Natural killer cell treated with Interleukin-12 subunit alpha and Interleukin-12 subunit beta and Interleukin-15 and Interleukin-18, amount 100 ng/mL, for 72 hours (primary cell): ENCODE data around the gene CDH13. TPM values are rescaled to one million over a fixed set of nuclear protein-coding genes. Genes with fewer than 3 reads are reported as not detected.

ENCODE experiments used
- ATAC-seq, 2 donors: fragments of 150-1000 bp; cut with Tn5 transposase in 1 of 2; sonication (Bioruptor Pico), chemical (Tn5 transposase) in 1 of 2; 2 replicates each; pipeline ENCODE4 v1.10.0; 2021
- DNase-seq: peaks from one replicate; pipeline ENCODE4 v3.0.0; 2022; ENCODE audit warnings: low spot score
- H3K27ac Mint-ChIP-seq, 2 donors: 1 replicate in 1 of 2; 2 replicates in 1 of 2; pipeline ENCODE4 v1.8.0; 2022; ENCODE audit warnings: mixed read lengths in 2 of 2, mild to moderate bottlenecking in 1 of 2, moderate library complexity in 1 of 2
- H3K27me3 Mint-ChIP-seq, 2 donors: 1 replicate in 1 of 2; 2 replicates in 1 of 2; pipeline ENCODE4 v1.8.0; 2022; ENCODE audit warnings: mixed read lengths in 2 of 2
- H3K36me3 Mint-ChIP-seq: one replicate; pipeline ENCODE4 v1.8.0; 2022; ENCODE audit warnings: mixed read lengths
- H3K4me1 Mint-ChIP-seq, 2 donors: 1 replicate in 1 of 2; 2 replicates in 1 of 2; pipeline ENCODE4 v1.8.0; 2022; ENCODE audit warnings: low read depth in 2 of 2, mixed read lengths in 2 of 2, mild to moderate bottlenecking in 1 of 2
- H3K4me3 Mint-ChIP-seq: one replicate; pipeline ENCODE4 v1.8.0; 2022; ENCODE audit warnings: mixed read lengths
- H3K9me3 Mint-ChIP-seq: 2 replicates; pipeline ENCODE4 v1.8.0; 2022; ENCODE audit warnings: mixed read lengths
- total RNA-seq, 2 donors: library from RNA; stranded (reverse); gene quantifications; one replicate each; pipeline ENCODE4 v1.2.3, GENCODE V29; 2022

CDH13 gene
- total RNA-seq, 2 donors from 2014 or later = not detected

- ATAC-seq = no peak
- DNase-seq = no peak
- H3K27ac Mint-ChIP-seq = no peak overlapping the region
- H3K4me3 Mint-ChIP-seq = no peak overlapping the region
- H3K9me3 Mint-ChIP-seq = no peaks in the 10 kb centered on the region
- H3K36me3 Mint-ChIP-seq = no peaks in the 10 kb centered on the region
- H3K4me1 Mint-ChIP-seq = no peaks in the 10 kb centered on the region
- peaks cover 0 to 2% of the 10 kb centered on the region in 2 donors for H3K27me3 Mint-ChIP-seq
Observed at GRCh38 chr16:83629426-83629825, 1002.7 kb downstream of the CDH13 start.

GRCh38 chr16:83629836-83630235 lies 1003.1 kb downstream of the CDH13 start:
- H3K27me3 Mint-ChIP-seq = peaks cover 0 to 2% of the 10 kb centered on the region in 2 donors
- H3K27ac Mint-ChIP-seq = no peak overlapping the region
- no peak overlapping the region for H3K4me3 Mint-ChIP-seq
- H3K4me1 Mint-ChIP-seq = no peaks in the 10 kb centered on the region
- DNase-seq (no peak), ATAC-seq (no peak)
- no peaks in the 10 kb centered on the region for H3K9me3 Mint-ChIP-seq
- H3K36me3 Mint-ChIP-seq = no peaks in the 10 kb centered on the region

- Mint-ChIP-seq H3K36me3 (no peaks in the 10 kb centered on the region), H3K4me3 (no peak overlapping the region), H3K9me3 (no peaks in the 10 kb centered on the region), H3K27ac (no peak overlapping the region), H3K27me3 (peaks cover 0 to 2% of the 10 kb centered on the region in 2 donors), H3K4me1 (no peaks in the 10 kb centered on the region)
- DNase-seq (no peak), ATAC-seq (no peak)
Observed at GRCh38 chr16:83630979-83631378, 1004.2 kb downstream of the CDH13 start.

GRCh38 chr16:83633286-83633685 lies 1006.5 kb downstream of the CDH13 start:
- Mint-ChIP-seq H3K4me3 (no peak overlapping the region), H3K27ac (no peak overlapping the region), H3K27me3 (peaks cover 0 to 2% of the 10 kb centered on the region in 2 donors), H3K36me3 (no peaks in the 10 kb centered on the region), H3K9me3 (no peaks in the 10 kb centered on the region), H3K4me1 (no peaks in the 10 kb centered on the region)
- DNase-seq = no peak
- ATAC-seq = no peak

- Mint-ChIP-seq H3K4me1 (no peaks in the 10 kb centered on the region), H3K27me3 (peaks cover 4 to 15% of the 10 kb centered on the region in 2 donors)
- ATAC-seq = no peak
Observed at GRCh38 chr16:83648347-83648746, 1021.6 kb downstream of the CDH13 start.

GRCh38 chr16:83651871-83652270 lies 1025.1 kb downstream of the CDH13 start:
- no peaks in the 10 kb centered on the region for H3K36me3 Mint-ChIP-seq
- no peaks in the 10 kb centered on the region for H3K9me3 Mint-ChIP-seq
- no peaks in the 10 kb centered on the region for H3K4me1 Mint-ChIP-seq
- H3K27me3 Mint-ChIP-seq = peaks cover 10 to 15% of the 10 kb centered on the region in 2 donors
- H3K27ac Mint-ChIP-seq = no peak overlapping the region
- DNase-seq (no peak), ATAC-seq (no peak)
- no peak overlapping the region for H3K4me3 Mint-ChIP-seq

More at GRCh38 chr16:83648347-83648746, 1021.6 kb downstream of the CDH13 start:
- no peaks in the 10 kb centered on the region for H3K36me3 Mint-ChIP-seq
- no peak overlapping the region for H3K27ac Mint-ChIP-seq
- no peak for DNase-seq
- H3K9me3 Mint-ChIP-seq = no peaks in the 10 kb centered on the region
- no peak overlapping the region for H3K4me3 Mint-ChIP-seq

- no peak for ATAC-seq
- no peaks in the 10 kb centered on the region for H3K4me1 Mint-ChIP-seq
- H3K4me3 Mint-ChIP-seq = no peak overlapping the region
- no peaks in the 10 kb centered on the region for H3K36me3 Mint-ChIP-seq
- H3K27ac Mint-ChIP-seq = no peak overlapping the region
- H3K9me3 Mint-ChIP-seq = no peaks in the 10 kb centered on the region
- no peak for DNase-seq
- H3K27me3 Mint-ChIP-seq = peaks cover 8 to 15% of the 10 kb centered on the region in 2 donors
Observed at GRCh38 chr16:83652943-83653342, 1026.2 kb downstream of the CDH13 start.

- no peaks in the 10 kb centered on the region for H3K9me3 Mint-ChIP-seq
- H3K27me3 Mint-ChIP-seq = peaks cover 8 to 12% of the 10 kb centered on the region in 2 donors
- no peaks in the 10 kb centered on the region for H3K4me1 Mint-ChIP-seq
- no peak overlapping the region for H3K27ac Mint-ChIP-seq
- H3K4me3 Mint-ChIP-seq = no peak overlapping the region
- no peak for ATAC-seq
- H3K36me3 Mint-ChIP-seq = no peaks in the 10 kb centered on the region
- DNase-seq = no peak
Observed at GRCh38 chr16:83653785-83654184, 1027.0 kb downstream of the CDH13 start.

- no peaks in the 10 kb centered on the region for H3K36me3 Mint-ChIP-seq
- no peaks in the 10 kb centered on the region for H3K4me1 Mint-ChIP-seq
- peaks cover 0 to 5% of the 10 kb centered on the region in 2 donors for H3K27me3 Mint-ChIP-seq
- DNase-seq = no peak
- H3K4me3 Mint-ChIP-seq = no peak overlapping the region
- no peak for ATAC-seq
- no peaks in the 10 kb centered on the region for H3K9me3 Mint-ChIP-seq
- H3K27ac Mint-ChIP-seq = no peak overlapping the region
Observed at GRCh38 chr16:83660282-83660681, 1033.5 kb downstream of the CDH13 start.

- no peaks in the 10 kb centered on the region for H3K4me1 Mint-ChIP-seq
- H3K4me3 Mint-ChIP-seq = no peak overlapping the region
- DNase-seq = no peak
- H3K27me3 Mint-ChIP-seq = peaks cover 4 to 5% of the 10 kb centered on the region in 2 donors
- no peak for ATAC-seq
- no peaks in the 10 kb centered on the region for H3K36me3 Mint-ChIP-seq
- no peak overlapping the region for H3K27ac Mint-ChIP-seq
- H3K9me3 Mint-ChIP-seq = no peaks in the 10 kb centered on the region
Observed at GRCh38 chr16:83661656-83662055, 1034.9 kb downstream of the CDH13 start.

- H3K36me3 Mint-ChIP-seq = no peaks in the 10 kb centered on the region
- no peak for ATAC-seq
- peaks cover 5 to 25% of the 10 kb centered on the region in 2 donors for H3K27me3 Mint-ChIP-seq
- no peak overlapping the region for H3K4me3 Mint-ChIP-seq
- DNase-seq = no peak
- H3K27ac Mint-ChIP-seq = no peak overlapping the region
- H3K9me3 Mint-ChIP-seq = no peaks in the 10 kb centered on the region
- H3K4me1 Mint-ChIP-seq = no peaks in the 10 kb centered on the region
Observed at GRCh38 chr16:83666449-83666848, 1039.7 kb downstream of the CDH13 start.

GRCh38 chr16:83669456-83669855 lies 1042.7 kb downstream of the CDH13 start:
- Mint-ChIP-seq H3K27me3 (peaks cover 5 to 25% of the 10 kb centered on the region in 2 donors), H3K27ac (no peak overlapping the region), H3K4me1 (no peaks in the 10 kb centered on the region), H3K4me3 (no peak overlapping the region), H3K9me3 (no peaks in the 10 kb centered on the region), H3K36me3 (no peaks in the 10 kb centered on the region)
- DNase-seq = no peak
- no peak for ATAC-seq

- no peak overlapping the region for H3K27ac Mint-ChIP-seq
- no peaks in the 10 kb centered on the region for H3K36me3 Mint-ChIP-seq
- no peak overlapping the region for H3K4me3 Mint-ChIP-seq
- DNase-seq (no peak), ATAC-seq (no peak)
- H3K4me1 Mint-ChIP-seq = no peaks in the 10 kb centered on the region
- peaks cover 3 to 7% of the 10 kb centered on the region in 2 donors for H3K27me3 Mint-ChIP-seq
- H3K9me3 Mint-ChIP-seq = no peaks in the 10 kb centered on the region
Observed at GRCh38 chr16:83674931-83675535, 1048.3 kb downstream of the CDH13 start.

GRCh38 chr16:83676086-83676485 lies 1049.3 kb downstream of the CDH13 start:
- Mint-ChIP-seq H3K36me3 (no peaks in the 10 kb centered on the region), H3K9me3 (no peaks in the 10 kb centered on the region), H3K4me1 (no peaks in the 10 kb centered on the region), H3K27ac (no peak overlapping the region), H3K4me3 (no peak overlapping the region), H3K27me3 (peaks cover 3 to 7% of the 10 kb centered on the region in 2 donors)
- DNase-seq (no peak), ATAC-seq (no peak)

GRCh38 chr16:83680980-83681379 lies 1054.2 kb downstream of the CDH13 start:
- Mint-ChIP-seq H3K4me1 (no peaks in the 10 kb centered on the region), H3K36me3 (no peaks in the 10 kb centered on the region), H3K27me3 (peaks cover 12 to 36% of the 10 kb centered on the region in 2 donors), H3K4me3 (no peak overlapping the region), H3K27ac (no peak overlapping the region), H3K9me3 (no peaks in the 10 kb centered on the region)
- peak in 1 of 2 donors; percentile 37 for ATAC-seq
- DNase-seq = no peak
